ENCODE results near the gene KNTC1. TPM values are rescaled to one million over a fixed set of nuclear protein-coding genes. Genes with fewer than 3 reads are reported as not detected.

KNTC1 gene
- total RNA-seq, 4 donors from 2014 or later = 9.0 to 33.7 (median 14.4) TPM

DNA sequence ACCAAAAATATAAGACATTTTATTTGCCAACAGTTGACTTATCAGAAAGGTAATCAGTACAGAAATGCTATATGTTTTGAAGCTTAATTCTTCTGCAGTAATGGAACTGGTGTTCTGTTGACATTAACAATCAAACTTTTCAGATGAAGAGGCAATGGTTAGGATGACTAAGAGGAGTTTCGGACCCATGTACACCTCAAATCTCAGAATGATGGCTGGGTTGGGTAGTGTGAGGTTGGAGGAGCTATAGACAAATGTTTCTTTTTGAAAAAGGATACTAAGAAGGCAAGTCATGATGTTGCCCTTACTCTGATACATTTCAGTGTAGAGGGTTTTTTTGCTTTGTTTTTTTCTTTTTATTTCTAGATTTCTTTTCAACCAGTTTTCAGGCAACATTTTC lies 66.9 kb downstream of the KNTC1 start:
- Histone ChIP-seq H3K4me1 (no peaks in the 10 kb centered on the region), H3K27ac (no peak overlapping the region), H3K27me3 (no peaks in the 10 kb centered on the region), H3K9me3 (no peaks in the 10 kb centered on the region), H3K36me3 (peaks cover 0 to 70% (median 0%) of the 10 kb centered on the region in 3 donors), H3K4me3 (no peak overlapping the region)
- no peak for DNase-seq
- intact Hi-C loops (cut with DNase I) = no loop called here
- TF ChIP-seq POLR2A (IDR thresholded peaks at IDR 0.05) = no peak
- TF ChIP-seq, protein P1, sequence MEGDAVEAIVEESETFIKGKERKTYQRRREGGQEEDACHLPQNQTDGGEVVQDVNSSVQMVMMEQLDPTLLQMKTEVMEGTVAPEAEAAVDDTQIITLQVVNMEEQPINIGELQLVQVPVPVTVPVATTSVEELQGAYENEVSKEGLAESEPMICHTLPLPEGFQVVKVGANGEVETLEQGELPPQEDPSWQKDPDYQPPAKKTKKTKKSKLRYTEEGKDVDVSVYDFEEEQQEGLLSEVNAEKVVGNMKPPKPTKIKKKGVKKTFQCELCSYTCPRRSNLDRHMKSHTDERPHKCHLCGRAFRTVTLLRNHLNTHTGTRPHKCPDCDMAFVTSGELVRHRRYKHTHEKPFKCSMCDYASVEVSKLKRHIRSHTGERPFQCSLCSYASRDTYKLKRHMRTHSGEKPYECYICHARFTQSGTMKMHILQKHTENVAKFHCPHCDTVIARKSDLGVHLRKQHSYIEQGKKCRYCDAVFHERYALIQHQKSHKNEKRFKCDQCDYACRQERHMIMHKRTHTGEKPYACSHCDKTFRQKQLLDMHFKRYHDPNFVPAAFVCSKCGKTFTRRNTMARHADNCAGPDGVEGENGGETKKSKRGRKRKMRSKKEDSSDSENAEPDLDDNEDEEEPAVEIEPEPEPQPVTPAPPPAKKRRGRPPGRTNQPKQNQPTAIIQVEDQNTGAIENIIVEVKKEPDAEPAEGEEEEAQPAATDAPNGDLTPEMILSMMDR (IDR thresholded peaks at IDR 0.05) = no peak
- 76 to 94% methylated on average over 1 of the region's 1 CpG for WGBS, 2 donors

DNA sequence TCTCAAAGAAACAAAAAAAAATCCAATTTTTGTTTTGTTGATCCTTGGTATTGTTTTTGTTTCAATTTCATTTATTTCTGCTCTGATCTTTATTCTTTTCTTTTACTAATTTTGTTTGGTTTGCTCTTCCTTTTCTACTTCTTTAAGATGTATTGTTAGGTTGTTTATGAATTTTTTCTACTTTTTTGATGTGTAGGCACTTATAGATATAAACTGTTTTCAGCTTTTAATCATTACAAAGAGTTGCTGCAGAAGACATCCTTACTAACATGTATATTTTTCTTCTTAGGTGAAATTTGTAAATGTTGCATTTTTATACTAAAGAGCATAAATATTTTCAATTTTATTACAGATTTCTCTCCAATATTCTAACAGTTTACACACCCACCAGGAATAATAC lies 69.8 kb downstream of the KNTC1 start:
- Histone ChIP-seq H3K27ac (no peak overlapping the region), H3K36me3 (peaks cover 0 to 42% (median 0%) of the 10 kb centered on the region in 3 donors), H3K27me3 (no peaks in the 10 kb centered on the region), H3K4me1 (no peaks in the 10 kb centered on the region), H3K4me3 (no peak overlapping the region), H3K9me3 (no peaks in the 10 kb centered on the region)
- DNase-seq = no peak
- no peak for TF ChIP-seq POLR2A (IDR thresholded peaks at IDR 0.05)
- TF ChIP-seq, protein P1 (IDR thresholded peaks at IDR 0.05) = no peak
- intact Hi-C loops (cut with DNase I) = no loop called here

DNA sequence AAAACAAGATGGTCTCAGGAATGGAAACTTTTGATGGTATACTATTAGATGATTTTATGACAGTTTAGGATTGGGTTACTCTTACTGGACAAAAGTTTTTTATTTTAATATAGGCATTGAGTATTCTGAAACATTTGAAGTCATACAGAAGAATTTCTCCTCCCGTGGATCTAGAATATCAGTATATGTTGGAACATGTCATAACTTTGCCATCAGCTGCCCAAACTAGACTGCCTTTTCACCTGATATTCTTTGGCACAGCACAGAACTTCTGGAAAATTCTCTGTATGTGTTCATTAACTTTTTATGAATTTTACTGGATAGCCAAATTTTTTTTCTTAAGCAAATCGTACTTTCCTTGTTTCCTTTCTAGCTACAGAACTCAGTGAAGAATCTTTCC lies 75.4 kb downstream of the KNTC1 start:
- no peaks in the 10 kb centered on the region for H3K9me3 ChIP-seq
- no peak for DNase-seq
- no peaks in the 10 kb centered on the region for H3K4me1 ChIP-seq
- TF ChIP-seq, protein P1 (IDR thresholded peaks at IDR 0.05) = no peak
- TF ChIP-seq POLR2A (IDR thresholded peaks at IDR 0.05) = no peak
- no peak overlapping the region for H3K4me3 ChIP-seq
- H3K36me3 ChIP-seq = peaks cover 0 to 33% (median 0%) of the 10 kb centered on the region in 3 donors
- H3K27ac ChIP-seq = no peak overlapping the region
- WGBS, 2 donors = 61 to 66% methylated on average over 2 of the region's 2 CpGs
- H3K27me3 ChIP-seq = no peaks in the 10 kb centered on the region
- intact Hi-C loops (cut with DNase I) = no loop called here

DNA sequence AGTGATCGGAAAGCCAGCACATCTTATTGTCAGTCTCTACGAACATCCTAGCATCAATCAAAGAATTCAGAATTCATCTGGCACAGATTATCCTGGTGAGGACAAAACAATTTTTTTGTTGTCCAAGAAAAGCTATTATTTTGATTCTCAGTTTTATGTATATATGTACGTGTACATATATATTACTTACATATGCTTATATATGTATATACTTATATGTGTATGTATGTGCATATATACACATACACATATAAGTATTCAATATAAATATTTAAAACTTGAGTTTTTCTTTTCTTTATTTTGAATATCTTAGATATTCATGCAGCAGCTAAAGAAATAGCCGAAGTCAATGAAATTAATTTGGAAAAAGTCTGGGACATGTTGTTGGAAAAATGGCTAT lies 77.9 kb downstream of the KNTC1 start:
- H3K4me3 ChIP-seq = no peak overlapping the region
- H3K9me3 ChIP-seq = no peaks in the 10 kb centered on the region
- peaks cover 0 to 39% (median 0%) of the 10 kb centered on the region in 3 donors for H3K36me3 ChIP-seq
- TF ChIP-seq POLR2A (IDR thresholded peaks at IDR 0.05) = no peak
- TF ChIP-seq, protein P1 (IDR thresholded peaks at IDR 0.05) = no peak
- no peaks in the 10 kb centered on the region for H3K4me1 ChIP-seq
- no peak for DNase-seq
- H3K27ac ChIP-seq = no peak overlapping the region
- no peaks in the 10 kb centered on the region for H3K27me3 ChIP-seq
- WGBS, 2 donors = 91 to 95% methylated on average over 4 of the region's 4 CpGs
- intact Hi-C loops (cut with DNase I) = no loop called here

DNA sequence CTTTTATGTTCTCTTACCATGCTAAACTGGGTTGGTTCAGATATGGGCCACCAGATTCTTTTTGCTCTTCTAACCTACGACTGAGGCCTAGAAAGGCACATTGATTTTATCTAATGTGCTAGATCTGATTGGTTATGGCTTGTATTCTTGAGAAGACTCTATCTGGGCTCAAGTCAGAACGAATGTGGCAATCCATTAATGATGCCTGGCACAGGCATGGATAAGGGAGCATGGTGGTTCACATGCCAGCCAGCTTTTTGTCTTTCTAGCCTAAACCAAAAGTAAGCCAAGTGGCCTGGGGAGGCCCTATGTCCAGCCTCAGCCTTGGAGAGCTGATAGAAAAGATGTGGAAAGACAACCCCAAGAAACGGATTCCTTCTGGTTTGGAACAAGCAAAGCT lies 82.7 kb downstream of the KNTC1 start:
- intact Hi-C loops (cut with DNase I) = no loop called here
- Histone ChIP-seq H3K27ac (no peak overlapping the region), H3K36me3 (peaks cover 0 to 74% (median 0%) of the 10 kb centered on the region in 3 donors)

More for the DNA sequence above, 82.7 kb downstream of the KNTC1 start:
- WGBS, 2 donors = 72 to 74% methylated on average over 3 of the region's 3 CpGs
- Histone ChIP-seq H3K4me1 (peaks cover 0 to 6% (median 0%) of the 10 kb centered on the region in 3 donors), H3K4me3 (no peak overlapping the region), H3K27me3 (no peaks in the 10 kb centered on the region), H3K9me3 (no peaks in the 10 kb centered on the region)
- TF ChIP-seq POLR2A (IDR thresholded peaks at IDR 0.05) = no peak
- TF ChIP-seq, protein P1 (IDR thresholded peaks at IDR 0.05) = no peak
- no peak for DNase-seq
